SK-N-SH (cell line): ENCODE results near the gene RBM38.

Experiments
- CTCF ChIP-seq: fragments of 200-600 bp; sonication (generic); IDR thresholded peaks from 2 replicates; pipeline ENCODE4 v1.6.1; 2017; ENCODE audit warnings: antibody characterized with exemption, mild to moderate bottlenecking, moderate library complexity
- EZH2phosphoT487 ChIP-seq: fragments of 200-600 bp; sonication (generic); IDR thresholded peaks from 2 replicates; pipeline ENCODE4 v1.6.1; 2017; ENCODE audit warnings: low read depth, mixed run types, mild to moderate bottlenecking, antibody characterized with exemption, moderate library complexity, borderline replicate concordance
- FOSL2 ChIP-seq: IDR thresholded peaks from 2 replicates; pipeline ENCODE4 v1.4.0; 2012; ENCODE audit warnings: low read depth, mild to moderate bottlenecking, moderate library complexity, borderline replicate concordance
- FOXM1 ChIP-seq: IDR thresholded peaks from 2 replicates; pipeline ENCODE4 v1.4.0; 2012; ENCODE audit warnings: low read depth, mild to moderate bottlenecking
- MAX ChIP-seq: IDR thresholded peaks from 2 replicates; pipeline ENCODE4 v1.4.0; 2012; ENCODE audit warnings: low read depth
- POLR2AphosphoS5 ChIP-seq: IDR thresholded peaks from 2 replicates; pipeline ENCODE4 v1.6.1; 2012; ENCODE audit warnings: low read depth, low read length
- REST ChIP-seq: IDR thresholded peaks from 2 replicates; pipeline ENCODE4 v1.6.1; 2012; ENCODE audit warnings: mild to moderate bottlenecking, low read depth, low read length, moderate library complexity
- RFX5 ChIP-seq: IDR thresholded peaks from 2 replicates; pipeline ENCODE4 v1.6.1; 2012; ENCODE audit warnings: mild to moderate bottlenecking, improper control_type of control experiment, low read length
- SMC3 ChIP-seq: IDR thresholded peaks from 2 replicates; pipeline ENCODE4 v1.6.1; 2012; ENCODE audit warnings: low read depth, low read length, improper control_type of control experiment
- USF2 ChIP-seq: fragments of 150-350 bp; IDR thresholded peaks from 2 replicates; pipeline ENCODE4 v1.6.1; 2017; ENCODE audit warnings: antibody characterized with exemption, low read length, low read depth, borderline replicate concordance
- TF ChIP-seq, protein P1 (sequence below): IDR thresholded peaks from 2 replicates; pipeline ENCODE4 v1.4.0; 2012; ENCODE audit warnings: low read depth, borderline replicate concordance

- TF ChIP-seq REST (no peak), RFX5 (no peak), SMC3 (no peak), CTCF (no peak), POLR2AphosphoS5 (no peak), USF2 (no peak), MAX (no peak), EZH2phosphoT487 (no peak), FOSL2 (no peak), FOXM1 (no peak)
- TF ChIP-seq, protein P1, sequence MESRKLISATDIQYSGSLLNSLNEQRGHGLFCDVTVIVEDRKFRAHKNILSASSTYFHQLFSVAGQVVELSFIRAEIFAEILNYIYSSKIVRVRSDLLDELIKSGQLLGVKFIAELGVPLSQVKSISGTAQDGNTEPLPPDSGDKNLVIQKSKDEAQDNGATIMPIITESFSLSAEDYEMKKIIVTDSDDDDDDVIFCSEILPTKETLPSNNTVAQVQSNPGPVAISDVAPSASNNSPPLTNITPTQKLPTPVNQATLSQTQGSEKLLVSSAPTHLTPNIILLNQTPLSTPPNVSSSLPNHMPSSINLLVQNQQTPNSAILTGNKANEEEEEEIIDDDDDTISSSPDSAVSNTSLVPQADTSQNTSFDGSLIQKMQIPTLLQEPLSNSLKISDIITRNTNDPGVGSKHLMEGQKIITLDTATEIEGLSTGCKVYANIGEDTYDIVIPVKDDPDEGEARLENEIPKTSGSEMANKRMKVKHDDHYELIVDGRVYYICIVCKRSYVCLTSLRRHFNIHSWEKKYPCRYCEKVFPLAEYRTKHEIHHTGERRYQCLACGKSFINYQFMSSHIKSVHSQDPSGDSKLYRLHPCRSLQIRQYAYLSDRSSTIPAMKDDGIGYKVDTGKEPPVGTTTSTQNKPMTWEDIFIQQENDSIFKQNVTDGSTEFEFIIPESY, result no peak
These were observed 17.5 kb downstream of the RBM38 start for GRCh38 chr20:57408536-57409233.
